AG09309 (cell line): ENCODE measurements around the gene ICAM4.

Source experiments
- DNase-seq: peaks from one replicate; pipeline ENCODE4 v3.0.0-alpha.2; 2010; ENCODE audit warnings: low read depth
- H3K4me3 ChIP-seq: 2 replicates; pipeline ENCODE4 v1.5.1; 2011; ENCODE audit warnings: mild to moderate bottlenecking, low read depth, low read length, moderate library complexity; ENCODE audit not compliant: control insufficient read depth
- TF ChIP-seq, protein P1 (sequence below): IDR thresholded peaks from 2 replicates; pipeline ENCODE4 v1.5.1; 2011; ENCODE audit warnings: mild to moderate bottlenecking, low read depth, low read length, inconsistent platforms; ENCODE audit not compliant: insufficient read depth, control insufficient read depth; ENCODE audit errors: missing control alignments

ICAM4 gene

DNA sequence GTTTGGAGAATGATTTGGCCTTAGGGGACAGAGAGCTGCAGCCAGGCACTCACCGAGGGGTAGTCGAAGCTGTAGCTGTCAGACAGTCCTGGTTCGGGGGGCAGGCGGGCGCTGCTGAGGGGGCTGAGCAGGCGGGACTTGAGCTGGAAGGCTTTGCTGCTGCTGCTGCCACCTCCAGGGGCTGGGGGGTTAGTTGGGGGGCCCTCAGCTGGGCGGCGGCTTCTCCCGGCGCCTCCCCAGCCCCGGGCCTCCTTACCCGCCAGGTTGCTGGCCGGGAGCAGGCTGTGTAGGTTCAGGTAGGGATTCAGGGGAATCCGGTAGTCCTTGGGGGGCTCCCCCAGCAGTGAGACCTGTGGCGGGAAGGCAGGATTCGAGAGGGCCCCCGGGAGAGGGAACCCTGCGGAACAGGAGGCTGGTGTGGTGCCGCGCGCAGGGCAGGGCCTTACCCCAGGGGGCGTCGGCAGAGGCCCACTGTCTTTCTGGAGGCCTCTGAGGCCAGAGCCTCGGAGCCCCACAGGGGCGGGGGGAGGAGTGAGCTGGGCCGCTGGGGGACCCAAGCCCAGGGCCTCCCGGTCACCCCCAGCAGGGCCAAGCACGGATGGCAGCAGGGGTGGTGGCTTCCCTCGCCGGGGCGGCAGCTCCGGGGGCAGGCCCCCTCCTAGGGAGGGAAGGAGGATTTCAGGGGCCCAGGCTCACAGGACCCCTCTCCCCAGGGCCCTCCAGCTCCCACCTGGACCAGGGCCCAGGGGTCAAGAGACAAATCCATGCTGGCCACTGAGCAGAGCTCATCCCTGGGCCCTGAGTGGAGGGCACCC, 34.1 kb downstream of the ICAM4 start:
- H3K4me3 ChIP-seq, result no peak overlapping the region
- TF ChIP-seq, protein P1, sequence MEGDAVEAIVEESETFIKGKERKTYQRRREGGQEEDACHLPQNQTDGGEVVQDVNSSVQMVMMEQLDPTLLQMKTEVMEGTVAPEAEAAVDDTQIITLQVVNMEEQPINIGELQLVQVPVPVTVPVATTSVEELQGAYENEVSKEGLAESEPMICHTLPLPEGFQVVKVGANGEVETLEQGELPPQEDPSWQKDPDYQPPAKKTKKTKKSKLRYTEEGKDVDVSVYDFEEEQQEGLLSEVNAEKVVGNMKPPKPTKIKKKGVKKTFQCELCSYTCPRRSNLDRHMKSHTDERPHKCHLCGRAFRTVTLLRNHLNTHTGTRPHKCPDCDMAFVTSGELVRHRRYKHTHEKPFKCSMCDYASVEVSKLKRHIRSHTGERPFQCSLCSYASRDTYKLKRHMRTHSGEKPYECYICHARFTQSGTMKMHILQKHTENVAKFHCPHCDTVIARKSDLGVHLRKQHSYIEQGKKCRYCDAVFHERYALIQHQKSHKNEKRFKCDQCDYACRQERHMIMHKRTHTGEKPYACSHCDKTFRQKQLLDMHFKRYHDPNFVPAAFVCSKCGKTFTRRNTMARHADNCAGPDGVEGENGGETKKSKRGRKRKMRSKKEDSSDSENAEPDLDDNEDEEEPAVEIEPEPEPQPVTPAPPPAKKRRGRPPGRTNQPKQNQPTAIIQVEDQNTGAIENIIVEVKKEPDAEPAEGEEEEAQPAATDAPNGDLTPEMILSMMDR, result no peak
- DNase-seq, result no peak

DNA sequence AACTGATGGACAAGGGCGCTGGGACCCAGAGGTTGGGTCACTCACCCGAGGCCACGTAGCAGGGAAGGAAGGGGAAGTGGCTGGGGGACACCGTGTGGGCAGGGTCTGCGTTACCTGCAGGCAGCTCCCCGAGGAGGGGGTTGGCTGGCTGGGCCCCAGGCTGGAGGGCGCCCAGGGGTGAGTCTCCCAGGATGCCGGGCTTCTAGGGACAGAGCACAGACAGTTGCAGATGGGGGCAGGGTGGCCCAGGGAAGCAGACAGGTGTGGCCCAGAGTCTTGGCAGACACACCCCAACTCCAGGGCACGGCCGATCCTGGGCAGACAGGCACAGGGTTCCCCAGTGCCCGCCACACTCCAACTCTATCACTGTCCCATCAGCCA, 34.7 kb downstream of the ICAM4 start:
- TF ChIP-seq, protein P1, result no peak
- no peak for DNase-seq
- no peak overlapping the region for H3K4me3 ChIP-seq

DNA sequence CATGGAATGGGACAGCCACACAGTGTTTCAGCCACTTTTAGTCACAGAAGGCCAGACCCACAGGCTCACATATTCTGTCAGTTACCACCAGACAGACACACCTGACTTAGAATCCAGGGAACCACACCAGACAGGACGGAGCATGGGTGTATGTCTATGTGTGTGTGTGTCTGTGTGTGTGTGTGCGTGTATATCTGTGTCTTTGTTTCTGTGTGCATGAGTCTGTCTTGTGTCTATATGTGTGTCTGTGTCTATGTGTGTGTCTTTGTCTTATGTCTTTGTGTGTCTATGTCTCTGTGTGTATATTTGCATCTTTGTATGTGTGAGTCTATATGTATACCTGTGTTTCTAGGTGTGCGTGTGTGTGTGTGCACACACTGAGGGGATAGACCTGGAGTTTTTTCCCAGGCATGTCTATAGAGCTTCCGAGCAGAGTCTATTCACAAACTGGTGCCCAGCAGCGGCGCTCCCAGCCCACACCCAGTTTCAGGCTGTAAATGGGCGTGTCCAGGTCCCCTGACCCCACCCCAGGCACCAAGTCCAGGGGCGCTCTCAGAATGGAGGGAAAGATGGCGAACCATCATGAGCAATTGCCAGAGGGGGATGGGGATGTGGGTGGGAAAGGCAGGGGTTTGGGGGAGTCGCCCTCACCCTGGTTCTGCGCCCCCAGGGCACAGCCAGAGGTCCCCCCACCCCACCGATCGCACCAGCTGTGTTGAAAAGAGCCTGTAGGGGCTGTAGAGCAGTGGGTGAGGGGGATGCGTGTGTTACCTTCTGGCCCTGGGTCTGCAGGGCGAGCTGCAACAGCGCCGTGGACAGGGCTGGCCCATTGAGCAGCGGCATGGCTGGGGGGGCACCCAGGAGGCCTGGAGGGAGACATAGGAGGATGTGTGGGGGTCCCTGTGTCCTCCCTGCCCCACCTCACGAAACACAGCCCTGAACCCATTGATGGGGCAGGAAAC, 35.4 kb downstream of the ICAM4 start:
- TF ChIP-seq, protein P1, result no peak
- no peak for DNase-seq
- H3K4me3 ChIP-seq, result no peak overlapping the region

DNA sequence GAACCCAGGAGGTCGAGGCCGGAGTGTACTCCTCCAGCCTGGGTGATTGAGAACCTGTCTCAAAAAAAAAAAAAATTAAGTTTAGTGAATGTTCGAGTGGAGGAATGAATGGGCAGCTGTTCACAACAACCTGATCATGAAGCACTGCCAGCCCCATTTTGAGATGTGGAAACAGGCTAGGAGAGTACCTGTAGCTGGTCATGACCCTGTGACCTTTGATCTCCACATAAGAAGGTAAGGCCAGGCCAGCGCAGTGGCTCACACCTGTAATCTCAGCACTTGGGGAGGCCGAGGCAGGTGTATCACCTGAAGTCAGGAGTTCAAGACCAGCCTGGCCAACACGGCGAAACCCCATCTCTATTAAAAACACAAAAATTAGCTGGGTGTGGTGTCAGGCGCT, 39.0 kb downstream of the ICAM4 start:
- TF ChIP-seq, protein P1, result no peak
- H3K4me3 ChIP-seq, result no peak overlapping the region
- no peak for DNase-seq

DNA sequence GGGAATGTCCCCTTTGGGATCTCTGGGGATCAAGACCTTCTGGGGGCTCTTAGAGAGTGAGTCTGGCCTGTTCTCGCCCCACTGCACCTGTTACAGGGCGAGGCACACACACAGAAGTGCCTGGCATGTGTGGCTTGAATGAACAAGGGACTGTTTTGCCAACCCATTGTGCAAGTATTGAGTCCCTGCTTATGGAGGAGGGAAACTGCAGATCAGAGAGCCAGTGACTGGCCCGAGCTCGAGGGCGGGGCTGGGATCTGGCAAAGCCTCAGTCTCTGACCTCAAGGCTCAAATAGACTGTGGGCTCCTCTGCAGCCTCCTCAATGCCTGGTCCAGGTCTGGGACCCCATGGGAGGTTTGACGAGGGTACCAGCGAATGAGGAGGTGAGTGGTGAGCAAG, 41.0 kb downstream of the ICAM4 start:
- no peak for DNase-seq
- TF ChIP-seq, protein P1, result no peak

DNA sequence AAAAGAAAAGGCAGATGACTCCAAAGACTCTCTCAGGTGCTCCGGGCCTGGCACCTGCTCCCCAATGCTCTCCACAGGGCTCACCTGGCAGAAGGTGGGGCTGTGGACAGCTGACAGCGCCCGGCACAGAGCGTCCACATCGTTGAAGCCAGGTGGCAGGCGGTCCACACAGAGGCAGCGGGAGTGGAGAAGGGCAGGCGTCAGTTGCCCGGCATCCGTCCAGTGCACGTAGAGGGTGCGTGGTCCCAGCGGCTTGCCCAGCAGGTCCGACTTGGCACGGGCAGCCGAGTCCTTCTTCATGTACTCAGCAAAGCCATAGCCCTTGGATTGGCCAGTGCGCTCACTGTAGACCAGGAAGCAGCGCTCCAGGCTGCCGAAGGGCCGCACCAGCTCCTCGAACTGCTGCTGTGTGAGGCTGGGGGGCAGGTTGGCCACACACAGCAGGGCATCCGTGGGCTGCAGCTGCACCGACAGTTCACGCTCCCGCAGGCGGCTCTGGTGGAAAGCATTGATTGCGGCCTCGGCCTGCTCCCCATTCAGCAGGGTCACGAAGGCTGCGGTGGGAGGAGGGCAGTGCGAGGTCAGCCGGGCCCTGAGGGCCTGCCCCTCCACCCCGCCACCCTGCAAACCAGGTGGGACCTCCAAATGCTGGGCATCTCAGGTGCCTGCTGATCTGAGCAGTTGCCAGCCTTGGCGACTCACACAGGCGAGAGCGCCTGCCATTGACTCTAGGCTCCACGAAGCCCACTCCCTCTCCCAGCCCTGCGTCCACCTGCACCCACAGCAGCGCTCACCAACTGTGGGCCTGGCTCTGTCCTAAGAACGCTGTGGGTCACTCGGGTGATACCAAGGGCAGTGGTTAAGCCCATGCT, 42.0 kb downstream of the ICAM4 start:
- no peak for DNase-seq
- TF ChIP-seq, protein P1, result no peak
- H3K4me3 ChIP-seq, result no peak overlapping the region

More for the DNA sequence above, 41.0 kb downstream of the ICAM4 start:
- no peak overlapping the region for H3K4me3 ChIP-seq
